Measurements from ENCODE around the gene HLA-DMA.

DNA sequence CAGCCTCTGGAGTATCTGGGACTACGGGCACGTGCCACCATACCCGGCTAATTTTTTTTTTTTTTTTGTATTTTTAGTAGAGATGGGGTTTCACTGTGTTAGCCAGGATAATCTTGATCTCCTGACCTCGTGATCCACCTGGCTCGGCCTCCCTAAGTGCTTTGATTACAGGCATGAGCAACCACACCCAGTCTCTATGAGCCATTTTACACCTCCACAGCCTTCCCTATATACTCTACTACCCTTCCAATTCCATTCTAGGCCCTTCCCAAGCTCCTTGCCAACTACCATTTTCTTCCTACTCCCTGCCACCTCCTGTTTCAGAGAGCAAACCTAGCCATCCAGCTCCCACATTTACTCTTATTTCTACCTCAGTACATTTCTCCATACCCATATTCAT is 7.7 kb upstream of the HLA-DMA start:
- TF ChIP-seq POLR2A (IDR thresholded peaks at IDR 0.05) (no peak), CTCF (IDR thresholded peaks at IDR 0.05) (no peak)

Data from adrenal gland (tissue), 5 donors.